DMS114 treated with DMSO at 0.1 percent for 48 hours (cell line): ENCODE results near the gene PLEKHJ1.

Experiments
- DNase-seq: peaks from one replicate; lab custom pipeline; 2025; ENCODE audit not compliant: unreplicated experiment; lab: John Stamatoyannopoulos, UW

PLEKHJ1 gene

GRCh38 chr19:2237051-2237868 lies 1.1 kb upstream of the PLEKHJ1 start:
- no peak for DNase-seq

- no peak for DNase-seq
Measured at GRCh38 chr19:2236064-2236313, 140 bp downstream of the PLEKHJ1 start.

- no peak for DNase-seq
Measured at GRCh38 chr19:2235381-2236063, 607 bp downstream of the PLEKHJ1 start.

GRCh38 chr19:2234996-2235380 lies 1.1 kb downstream of the PLEKHJ1 start:
- no peak for DNase-seq

GRCh38 chr19:2233601-2234280 lies 2.4 kb downstream of the PLEKHJ1 start:
- DNase-seq, result no peak

- DNase-seq, result no peak
Measured at GRCh38 chr19:2232286-2233151, 3.6 kb downstream of the PLEKHJ1 start.

- no peak for DNase-seq
Measured at GRCh38 chr19:2231621-2232221, 4.4 kb downstream of the PLEKHJ1 start.

- DNase-seq, result no peak
Measured at GRCh38 chr19:2230807-2231533, 5.2 kb downstream of the PLEKHJ1 start.

- DNase-seq, result no peak
Measured at GRCh38 chr19:2230033-2230531, 6.0 kb downstream of the PLEKHJ1 start.

- no peak for DNase-seq
Measured at GRCh38 chr19:2229103-2230032, 6.8 kb downstream of the PLEKHJ1 start.

- no peak for DNase-seq
Measured at GRCh38 chr19:2228157-2229030, 7.7 kb downstream of the PLEKHJ1 start.

GRCh38 chr19:2227415-2228156 lies 8.5 kb downstream of the PLEKHJ1 start:
- no peak for DNase-seq

- no peak for DNase-seq
Measured at GRCh38 chr19:2226840-2227360, 9.2 kb downstream of the PLEKHJ1 start.

GRCh38 chr19:2226051-2226839 lies 9.9 kb downstream of the PLEKHJ1 start:
- no peak for DNase-seq

- DNase-seq, result no peak
Measured at GRCh38 chr19:2225415-2226050, 10.6 kb downstream of the PLEKHJ1 start.
